ENCODE measurements around the gene GATA1. TPM values are rescaled to one million over a fixed set of nuclear protein-coding genes. Genes with fewer than 3 reads are reported as not detected.
A peak's percentile ranks its signal among the peaks of the same experiment; 100 is the strongest.

The GATA1 gene
- total RNA-seq, 2 donors from 2014 or later: 0.25 TPM; not detected in 1

DNA sequence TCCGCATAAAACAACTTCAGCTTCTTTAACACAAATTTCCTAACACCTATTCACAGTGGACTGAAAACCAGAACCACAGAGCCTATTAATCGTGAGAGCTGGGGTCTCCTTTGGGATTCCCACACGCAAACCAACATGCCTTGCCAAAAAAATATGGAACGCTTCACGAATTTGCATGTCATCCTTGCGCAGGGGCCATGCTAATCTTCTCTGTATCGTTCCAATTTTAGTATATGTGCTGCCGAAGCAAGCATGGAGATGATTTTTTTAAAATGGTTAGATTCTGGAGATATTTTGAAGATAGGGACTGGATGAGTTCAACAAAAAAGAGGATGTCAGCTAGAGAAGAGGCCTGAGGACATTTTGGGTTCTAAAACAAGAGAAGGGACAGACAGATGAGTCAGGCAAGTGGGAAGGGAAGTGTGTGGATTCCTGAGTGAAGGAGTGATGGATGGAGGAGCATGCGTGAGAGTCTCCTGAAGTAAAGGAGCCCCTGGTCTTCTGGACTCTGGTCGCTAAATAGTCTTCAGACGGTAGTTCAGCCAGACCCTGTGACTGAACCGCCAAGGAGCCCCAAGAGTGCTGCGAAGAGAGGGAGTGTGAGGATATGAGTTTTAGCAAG lies 9.5 kb upstream of the GATA1 start:
- DNase-seq (ENCODE audit: low spot score in 2 of 2) (no peak), ATAC-seq (no peak)
- H3K27ac Mint-ChIP-seq: no peak overlapping the region
- no peaks in the 10 kb centered on the region for H3K9me3 Mint-ChIP-seq
- H3K36me3 Mint-ChIP-seq: no peaks in the 10 kb centered on the region

DNA sequence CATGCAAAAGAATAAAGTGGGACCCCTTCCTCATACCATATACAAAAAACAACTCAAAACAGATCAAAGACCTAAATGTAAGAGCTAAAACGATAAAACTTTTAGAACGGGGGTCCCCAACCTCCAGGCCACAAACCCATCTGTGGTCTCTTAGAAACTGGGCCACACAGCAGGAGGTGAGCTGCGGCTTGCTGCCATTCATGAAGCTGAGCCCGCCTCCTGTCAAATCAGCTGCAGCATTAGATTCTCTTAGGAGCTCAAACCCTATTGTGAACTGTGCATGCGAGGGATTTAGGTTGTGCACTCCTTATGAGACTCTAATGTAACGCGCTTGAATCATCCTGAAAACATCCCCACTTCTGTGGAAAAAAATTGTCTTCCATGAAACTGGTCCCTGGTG lies 7.0 kb upstream of the GATA1 start:
- no peak for ATAC-seq
- H3K36me3 Mint-ChIP-seq: no peaks in the 10 kb centered on the region
- H3K27ac Mint-ChIP-seq: no peak overlapping the region

DNA sequence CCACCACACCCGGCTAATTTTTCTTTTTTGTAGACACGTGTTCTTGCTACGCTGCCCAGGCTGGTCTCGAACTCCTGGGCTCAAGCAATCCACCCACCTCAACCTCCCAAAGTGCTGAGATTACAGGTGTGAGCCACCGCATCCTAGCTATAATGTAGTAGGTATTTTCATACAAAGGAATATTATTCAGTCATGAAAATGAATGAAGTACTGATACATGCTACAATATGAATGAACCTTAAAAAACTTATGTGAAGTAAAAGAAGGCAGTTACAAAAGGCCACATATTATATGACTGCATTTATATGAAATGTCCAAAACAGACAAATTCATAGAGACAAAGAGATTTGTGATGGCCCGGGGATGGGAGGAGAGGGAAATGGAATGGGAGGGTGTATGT lies 4.7 kb upstream of the GATA1 start:
- Mint-ChIP-seq H3K36me3 (no peaks in the 10 kb centered on the region), H3K27ac (no peak overlapping the region), H3K9me3 (no peaks in the 10 kb centered on the region)
- no peak for DNase-seq (ENCODE audit: low spot score in 2 of 2)
- no peak for ATAC-seq

More for the DNA sequence above, 7.0 kb upstream of the GATA1 start:
- no peaks in the 10 kb centered on the region for H3K9me3 Mint-ChIP-seq
- no peak for DNase-seq (ENCODE audit: low spot score in 2 of 2)

DNA sequence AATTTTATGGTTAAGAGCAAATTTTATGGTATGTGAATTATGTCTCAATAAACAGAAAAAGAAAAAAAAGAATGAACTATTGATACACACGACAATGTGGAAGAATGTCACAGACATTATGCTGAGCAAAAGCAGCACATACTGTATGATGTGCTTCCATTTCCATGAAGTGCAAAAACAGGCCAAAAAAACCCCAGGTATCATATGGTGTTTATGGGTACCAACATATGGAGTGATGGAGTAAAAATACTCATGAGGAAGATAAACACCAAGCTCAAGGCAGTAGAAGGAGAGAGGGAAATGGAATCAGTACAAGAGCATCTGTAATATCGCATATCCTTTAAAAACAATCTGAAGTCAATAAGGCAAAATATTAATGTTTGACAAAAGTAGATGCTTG lies 4.2 kb upstream of the GATA1 start:
- no peak for ATAC-seq
- Mint-ChIP-seq H3K27ac (no peak overlapping the region), H3K9me3 (no peaks in the 10 kb centered on the region), H3K36me3 (no peaks in the 10 kb centered on the region)
- DNase-seq (ENCODE audit: low spot score in 2 of 2): no peak

DNA sequence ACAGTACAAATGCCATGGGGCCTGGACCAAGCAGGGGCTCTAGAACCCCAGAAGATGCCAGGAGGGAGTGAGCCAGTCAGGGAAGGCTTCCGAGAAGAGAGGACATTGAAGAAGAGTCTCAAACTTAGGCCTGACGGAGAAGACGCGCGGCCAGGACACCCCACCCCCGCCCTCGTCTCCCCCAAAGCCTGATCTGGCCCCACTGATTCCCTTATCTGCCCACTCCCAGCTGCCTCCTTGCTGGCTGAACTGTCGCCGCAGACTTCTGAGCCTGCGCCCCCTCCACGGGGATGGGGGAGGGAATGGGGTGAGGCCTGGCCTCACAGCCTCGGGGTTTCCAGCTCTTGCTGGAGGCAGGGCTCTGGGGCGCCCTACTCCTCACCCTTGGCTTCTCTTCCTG lies 3.6 kb upstream of the GATA1 start:
- no peaks in the 10 kb centered on the region for H3K36me3 Mint-ChIP-seq
- H3K27ac Mint-ChIP-seq: no peak overlapping the region
- H3K9me3 Mint-ChIP-seq: no peaks in the 10 kb centered on the region
- DNase-seq (ENCODE audit: low spot score in 2 of 2) (no peak), ATAC-seq (no peak)

DNA sequence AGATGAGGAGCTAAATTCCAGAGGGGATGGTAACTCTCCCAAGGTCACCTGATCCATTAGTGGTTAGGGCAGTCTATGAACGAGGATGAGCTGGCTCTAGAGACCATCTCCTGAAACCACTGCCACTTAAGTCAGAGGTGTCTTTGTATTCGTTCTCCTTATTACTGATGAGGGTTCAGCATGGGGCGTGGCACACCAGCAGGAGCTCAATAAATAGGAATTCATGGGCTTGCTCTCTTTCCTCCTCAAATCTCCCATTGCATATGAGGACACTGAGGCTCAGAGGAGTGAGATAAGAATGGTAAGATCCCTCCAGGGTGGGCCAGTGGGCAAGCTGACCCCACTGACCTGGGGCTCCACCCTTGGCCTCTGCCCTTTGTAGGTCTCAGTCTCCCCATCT lies 1.7 kb upstream of the GATA1 start:
- Mint-ChIP-seq H3K27ac (no peak overlapping the region), H3K36me3 (no peaks in the 10 kb centered on the region), H3K9me3 (no peaks in the 10 kb centered on the region)
- DNase-seq (ENCODE audit: low spot score in 2 of 2) (no peak), ATAC-seq (no peak)

DNA sequence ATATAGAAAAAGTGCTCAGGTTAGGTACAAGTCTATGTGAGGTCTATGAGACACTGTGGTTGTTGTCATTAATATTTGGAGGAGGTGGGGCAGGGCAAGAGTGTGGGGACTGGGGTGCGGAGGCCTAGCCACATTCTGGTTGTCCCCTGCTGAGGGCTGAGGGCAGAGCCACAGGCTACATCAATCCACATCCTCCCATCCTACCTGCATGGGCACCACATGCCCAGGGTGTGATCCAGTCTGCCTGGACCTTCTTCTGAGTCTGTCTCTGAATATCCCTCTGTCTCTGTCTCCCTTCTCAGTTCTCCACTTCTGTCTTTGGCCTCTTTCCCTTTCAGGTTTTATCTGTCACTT lies 1.2 kb upstream of the GATA1 start:
- DNase-seq (ENCODE audit: low spot score in 2 of 2) (no peak), ATAC-seq (no peak)
- Mint-ChIP-seq H3K9me3 (no peaks in the 10 kb centered on the region), H3K36me3 (no peaks in the 10 kb centered on the region), H3K27ac (peak overlapping the region in 1 of 2 donors; percentile 29)

DNA sequence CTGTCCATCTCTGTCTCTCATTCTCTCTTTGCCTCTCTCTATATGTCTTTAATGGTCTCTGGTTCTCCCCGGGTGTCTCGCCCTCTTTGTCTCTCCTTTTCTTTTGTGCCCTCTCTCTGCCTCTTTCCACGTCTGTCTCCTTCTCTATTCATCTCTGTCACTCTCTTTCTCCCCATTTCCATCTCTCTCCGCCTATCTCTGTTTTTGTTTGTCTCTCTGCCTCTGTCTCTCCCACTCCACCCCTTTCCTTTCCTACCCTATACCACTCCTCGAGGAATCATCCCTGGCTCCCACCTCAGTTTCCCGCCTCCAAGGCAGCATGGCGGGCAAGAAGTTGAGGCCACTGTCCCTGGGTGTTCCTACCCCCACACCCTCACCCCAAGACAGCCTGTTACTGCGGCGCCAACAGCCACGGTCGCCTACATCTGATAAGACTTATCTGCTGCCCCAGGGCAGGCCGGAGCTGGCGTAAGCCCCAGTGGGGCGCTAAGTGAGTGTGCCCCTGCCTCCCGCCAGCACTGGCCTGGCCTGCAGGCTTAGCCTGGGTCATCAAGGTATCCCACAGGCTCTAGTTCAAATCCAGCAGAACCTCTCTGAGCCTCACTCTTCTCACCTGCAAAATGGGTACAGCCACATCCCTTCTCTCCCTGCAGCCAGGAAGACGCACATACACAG lies 713 bp upstream of the GATA1 start:
- DNase-seq (ENCODE audit: low spot score in 2 of 2): no peak
- ATAC-seq: no peak

DNA sequence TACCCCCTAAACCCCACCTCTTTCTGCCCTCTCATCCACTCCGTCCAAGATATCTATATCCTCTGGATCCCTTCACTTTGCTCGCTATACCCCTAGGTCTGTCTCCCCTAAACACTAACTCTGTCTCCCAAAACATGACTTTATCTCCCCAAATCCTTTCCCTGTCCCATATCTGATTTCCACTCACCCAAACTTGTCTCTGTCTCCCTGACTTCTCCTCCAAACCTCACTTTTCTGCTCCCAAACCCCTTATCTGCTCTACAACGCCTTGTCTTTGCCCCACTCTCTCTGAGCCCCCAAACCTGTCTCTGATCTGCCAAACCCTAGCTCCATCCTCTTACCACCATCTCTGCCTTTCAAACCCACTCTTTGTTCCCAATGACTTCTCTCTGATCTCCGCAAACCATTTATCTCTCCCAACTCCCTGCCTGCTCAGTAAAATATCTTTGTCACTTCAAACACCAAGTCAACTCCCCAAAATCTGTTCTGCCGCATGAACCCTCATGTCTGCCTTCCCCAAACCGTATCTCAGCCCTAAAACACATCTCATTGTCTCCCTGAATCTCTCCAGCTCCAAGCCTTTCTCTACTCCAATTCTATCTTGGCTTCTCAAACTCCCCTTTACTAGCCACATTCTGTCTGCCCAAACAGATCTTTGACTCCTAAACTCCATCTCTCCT lies 575 bp downstream of the GATA1 start:
- Mint-ChIP-seq H3K9me3 (no peaks in the 10 kb centered on the region), H3K27ac (no peak overlapping the region), H3K36me3 (no peaks in the 10 kb centered on the region)
- ATAC-seq (no peak), DNase-seq (ENCODE audit: low spot score in 2 of 2) (no peak)

More for the DNA sequence above, 713 bp upstream of the GATA1 start:
- H3K36me3 Mint-ChIP-seq: no peaks in the 10 kb centered on the region
- H3K27ac Mint-ChIP-seq: peak overlapping the region in 1 of 2 donors; percentile 29
- no peaks in the 10 kb centered on the region for H3K9me3 Mint-ChIP-seq

DNA sequence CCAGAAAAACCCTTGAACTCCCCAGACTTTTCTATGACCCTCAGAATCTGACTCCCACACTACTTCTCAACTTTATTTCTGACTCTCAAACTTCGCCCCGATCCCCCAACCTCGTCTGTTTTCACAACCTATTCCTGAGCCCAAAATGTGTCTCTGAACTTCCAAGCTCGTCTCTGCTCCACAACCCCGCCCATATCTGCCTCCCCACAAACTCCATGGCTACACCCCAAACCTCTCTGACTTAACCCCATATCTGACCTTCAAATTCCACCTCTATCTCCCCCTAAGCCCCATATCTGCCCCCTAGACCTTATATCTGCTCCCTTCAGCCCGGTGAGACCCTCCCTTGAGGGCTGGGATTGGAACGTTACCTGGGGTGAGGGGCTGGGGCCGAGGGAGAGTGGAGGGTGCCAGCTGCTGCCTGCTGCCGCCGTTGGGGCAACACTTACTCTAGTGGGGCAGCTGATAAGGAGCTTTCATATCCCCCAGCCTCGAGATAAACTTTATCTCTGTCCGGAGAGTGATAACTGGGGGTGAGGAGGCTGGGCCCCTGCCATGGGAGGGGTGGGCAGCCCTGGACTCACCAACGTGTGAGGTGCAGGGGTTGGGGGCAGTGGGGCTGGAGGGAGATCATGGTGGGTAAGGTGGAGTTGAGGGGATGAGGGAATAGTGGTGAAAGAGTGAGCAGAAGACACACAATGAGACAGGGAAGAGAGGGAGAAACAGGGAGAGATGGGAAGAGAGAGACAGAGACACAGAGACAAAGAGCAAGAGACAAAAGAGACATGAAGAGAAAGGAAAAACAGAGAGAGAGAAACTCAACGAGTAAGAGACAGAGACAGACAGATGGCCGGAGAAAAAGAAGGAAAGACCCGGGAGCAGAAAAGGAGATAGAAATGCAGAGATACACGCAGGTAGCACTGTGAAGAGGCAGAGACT lies 1.4 kb downstream of the GATA1 start:
- Mint-ChIP-seq H3K36me3 (no peaks in the 10 kb centered on the region), H3K9me3 (no peaks in the 10 kb centered on the region), H3K27ac (peak overlapping the region in 1 of 2 donors; percentile 31)
- DNase-seq (ENCODE audit: low spot score in 2 of 2) (no peak), ATAC-seq (no peak)

DNA sequence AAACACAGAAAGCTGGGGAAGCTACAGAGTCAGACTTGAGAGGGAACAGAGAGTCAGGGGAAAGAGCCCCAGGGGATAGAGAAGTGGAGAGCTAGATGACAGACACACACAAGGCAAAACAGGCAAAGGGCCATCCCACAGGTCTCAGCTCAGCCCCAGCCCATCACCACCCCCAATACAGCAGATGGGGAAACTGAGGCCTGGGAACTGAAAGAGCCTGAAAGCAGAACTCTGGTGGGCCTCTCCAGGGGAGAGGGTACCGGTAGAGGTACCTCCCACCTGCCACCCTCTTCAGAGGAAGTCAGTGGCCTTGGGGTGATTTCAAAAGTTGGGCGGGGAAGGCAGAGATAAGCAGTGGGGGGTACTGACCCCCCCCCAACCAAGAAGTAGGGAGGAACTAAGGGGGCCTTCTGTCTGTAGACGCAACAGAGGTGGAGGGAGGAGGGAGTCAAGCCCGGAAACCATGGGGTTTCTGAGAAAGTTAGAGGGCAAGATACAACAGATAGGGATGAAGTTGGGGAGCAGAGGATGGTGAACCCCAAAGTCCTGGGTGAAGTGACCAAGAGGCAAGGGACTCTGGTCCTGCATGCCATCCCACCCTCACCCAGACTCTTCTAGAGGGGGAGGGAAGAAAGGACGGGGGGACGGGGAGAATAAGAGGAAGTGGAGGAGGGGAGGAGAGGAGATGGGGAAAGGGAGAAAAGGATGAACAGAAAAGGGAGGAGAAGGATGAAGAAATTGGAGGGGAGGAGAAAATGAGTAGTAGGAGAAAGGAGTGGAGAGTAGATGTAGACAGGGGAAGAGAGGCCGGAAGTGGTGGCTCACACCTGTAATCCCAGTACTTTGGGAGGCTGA lies 3.2 kb downstream of the GATA1 start:
- Mint-ChIP-seq H3K9me3 (no peaks in the 10 kb centered on the region), H3K36me3 (no peaks in the 10 kb centered on the region), H3K27ac (peak overlapping the region in 1 of 2 donors; percentile 79)
- ATAC-seq: no peak
- no peak for DNase-seq (ENCODE audit: low spot score in 2 of 2)

DNA sequence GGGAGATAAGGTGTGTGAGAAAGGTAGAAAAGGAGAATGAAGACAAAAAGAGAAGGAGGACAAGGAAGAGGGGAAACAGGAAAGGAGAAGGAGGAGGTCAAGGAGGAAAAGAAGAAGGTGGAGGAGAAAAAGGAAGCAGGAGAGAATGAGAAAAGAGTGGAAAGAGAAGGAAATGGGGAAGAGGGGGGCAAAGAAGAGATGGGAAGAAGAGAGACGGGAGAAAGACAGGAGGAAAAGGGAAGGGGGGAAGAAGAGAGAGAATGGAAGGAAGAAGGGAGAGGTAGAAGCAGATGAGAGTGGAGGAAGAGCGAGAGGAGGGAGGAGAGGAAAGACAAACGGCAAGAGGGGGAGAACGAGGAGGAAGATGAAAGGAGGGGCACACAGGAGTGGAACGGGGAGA lies 4.1 kb downstream of the GATA1 start:
- ATAC-seq: no peak
- no peak for DNase-seq (ENCODE audit: low spot score in 2 of 2)
- Mint-ChIP-seq H3K36me3 (no peaks in the 10 kb centered on the region), H3K27ac (peak overlapping the region in 1 of 2 donors; percentile 79), H3K9me3 (no peaks in the 10 kb centered on the region)

DNA sequence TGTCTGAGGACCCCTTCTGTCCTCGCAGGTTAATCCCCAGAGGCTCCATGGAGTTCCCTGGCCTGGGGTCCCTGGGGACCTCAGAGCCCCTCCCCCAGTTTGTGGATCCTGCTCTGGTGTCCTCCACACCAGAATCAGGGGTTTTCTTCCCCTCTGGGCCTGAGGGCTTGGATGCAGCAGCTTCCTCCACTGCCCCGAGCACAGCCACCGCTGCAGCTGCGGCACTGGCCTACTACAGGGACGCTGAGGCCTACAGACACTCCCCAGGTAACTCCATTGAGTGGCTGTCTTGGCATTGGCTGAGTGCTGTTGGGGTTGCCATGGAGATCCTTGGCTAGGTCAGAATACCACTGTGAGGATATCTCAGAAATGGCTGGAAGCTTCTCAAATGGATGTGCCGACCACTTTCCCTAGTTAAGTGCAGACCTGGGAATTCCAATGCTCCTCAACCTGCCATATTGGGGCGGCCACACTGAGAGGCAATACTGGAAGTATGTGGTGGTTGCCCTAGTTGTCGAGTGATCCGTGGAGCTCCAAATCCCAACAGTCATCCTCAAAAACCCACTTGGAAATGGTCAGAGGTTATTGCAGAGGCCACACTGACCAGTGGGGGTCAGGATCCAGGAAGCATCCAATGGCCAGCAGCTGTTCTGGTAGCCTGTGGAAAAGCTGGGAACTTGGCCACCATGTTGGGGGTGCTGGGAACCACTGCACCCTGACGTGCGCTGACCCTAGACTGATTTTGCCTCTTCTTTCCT lies 4.9 kb downstream of the GATA1 start:
- H3K9me3 Mint-ChIP-seq: no peaks in the 10 kb centered on the region
- H3K27ac Mint-ChIP-seq: no peak overlapping the region
- no peak for DNase-seq (ENCODE audit: low spot score in 2 of 2)
- H3K36me3 Mint-ChIP-seq: no peaks in the 10 kb centered on the region
- ATAC-seq: no peak

DNA sequence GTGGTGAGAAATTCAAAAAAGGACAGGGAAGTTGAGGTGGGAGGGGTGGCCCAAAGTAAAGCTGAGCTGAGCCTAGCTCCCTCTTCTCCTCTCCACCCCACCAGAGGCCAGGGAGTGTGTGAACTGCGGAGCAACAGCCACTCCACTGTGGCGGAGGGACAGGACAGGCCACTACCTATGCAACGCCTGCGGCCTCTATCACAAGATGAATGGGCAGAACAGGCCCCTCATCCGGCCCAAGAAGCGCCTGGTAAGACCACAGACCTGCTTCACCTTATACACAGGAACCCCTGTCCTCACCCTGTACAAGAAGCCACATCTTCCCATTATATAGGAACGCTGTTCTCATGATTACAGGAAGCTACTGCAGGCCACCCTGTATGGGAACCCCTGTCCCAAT lies 5.8 kb downstream of the GATA1 start:
- ATAC-seq: no peak
- Mint-ChIP-seq H3K9me3 (no peaks in the 10 kb centered on the region), H3K36me3 (no peaks in the 10 kb centered on the region), H3K27ac (no peak overlapping the region)
- DNase-seq (ENCODE audit: low spot score in 2 of 2): no peak

DNA sequence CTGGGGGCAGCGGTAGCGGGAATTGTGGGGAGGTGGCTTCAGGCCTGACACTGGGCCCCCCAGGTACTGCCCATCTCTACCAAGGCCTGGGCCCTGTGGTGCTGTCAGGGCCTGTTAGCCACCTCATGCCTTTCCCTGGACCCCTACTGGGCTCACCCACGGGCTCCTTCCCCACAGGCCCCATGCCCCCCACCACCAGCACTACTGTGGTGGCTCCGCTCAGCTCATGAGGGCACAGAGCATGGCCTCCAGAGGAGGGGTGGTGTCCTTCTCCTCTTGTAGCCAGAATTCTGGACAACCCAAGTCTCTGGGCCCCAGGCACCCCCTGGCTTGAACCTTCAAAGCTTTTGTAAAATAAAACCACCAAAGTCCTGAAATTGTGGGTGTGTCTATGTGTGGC lies 7.5 kb downstream of the GATA1 start:
- no peak for ATAC-seq
- no peaks in the 10 kb centered on the region for H3K36me3 Mint-ChIP-seq
- no peak for DNase-seq (ENCODE audit: low spot score in 2 of 2)
- H3K9me3 Mint-ChIP-seq: no peaks in the 10 kb centered on the region
- H3K27ac Mint-ChIP-seq: no peak overlapping the region

Data from activated naive CD4-positive, alpha-beta T cell treated with anti-CD3 and anti-CD28 coated beads, Interleukin-2, amount 50 U/mL, for 72 hours (primary cell).